Measurements from ENCODE around the gene NAGK.
"Not testable (repeated sequence)": the region's sequence is repeated elsewhere in the genome, so short reads cannot be mapped to it uniquely, and the experiment has no call there.

The NAGK gene

DNA sequence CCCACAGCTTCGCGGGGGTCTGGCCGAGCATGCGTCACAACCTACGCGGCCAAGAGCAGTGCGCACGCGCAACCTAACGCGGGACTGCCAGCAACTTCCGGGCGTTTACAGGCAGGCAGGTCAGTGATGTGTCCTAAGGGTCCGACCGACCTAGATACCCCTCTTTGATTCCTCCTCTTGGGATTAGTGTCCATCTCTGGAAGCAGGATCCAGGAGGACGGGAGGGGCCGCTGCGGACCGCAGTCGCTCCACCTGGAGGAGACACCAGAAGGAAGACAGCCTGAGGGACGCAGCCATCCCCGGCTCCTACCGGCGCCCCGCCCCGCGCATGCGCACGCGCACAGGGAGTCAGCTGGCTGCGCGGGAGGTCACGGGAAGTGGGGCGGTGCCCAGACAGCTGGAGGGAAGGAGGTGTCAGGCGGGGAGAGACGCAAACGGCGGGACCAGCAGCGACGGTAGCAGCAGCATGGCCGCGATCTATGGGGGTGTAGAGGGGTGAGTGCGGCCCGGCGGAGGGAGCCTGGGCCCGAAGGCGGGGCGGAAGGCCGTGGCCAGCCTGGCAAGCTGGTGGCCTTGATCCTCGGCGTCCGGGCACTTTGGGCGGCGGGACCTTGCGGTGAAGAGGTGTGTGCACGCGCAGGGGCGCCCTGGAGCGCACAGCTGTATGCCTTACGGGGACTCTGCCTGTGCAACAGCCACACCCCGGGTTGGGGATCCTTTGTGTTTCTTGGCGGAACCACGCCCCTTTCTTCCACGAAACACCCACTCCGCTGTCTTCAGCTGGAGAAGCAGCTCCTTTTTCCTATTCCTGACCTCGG is at the start of gene NAGK:
Gene NAGK, plus strand, starts transcription at position 431 of the 818 bp plus-strand sequence. Its CDS starts 36 bp downstream, at position 467.
- DNase-seq = peak; percentile 98

DNA sequence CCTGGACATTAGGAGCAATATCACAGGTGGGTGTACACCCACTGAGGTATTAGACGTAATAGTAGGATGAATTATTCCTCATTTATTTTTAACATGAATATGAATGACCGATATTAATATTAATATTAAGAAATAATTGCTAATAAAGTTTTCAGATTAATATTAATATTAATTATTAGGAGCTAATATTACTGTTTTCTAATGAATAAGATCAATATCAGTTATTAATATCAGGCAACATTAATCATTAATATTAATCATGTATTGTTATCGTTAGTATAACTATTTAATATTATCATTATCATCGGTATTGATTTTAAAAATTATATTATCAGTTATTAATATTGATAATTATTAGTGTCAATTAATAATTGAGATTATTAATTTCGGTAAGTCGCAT is 48.5 kb upstream of the NAGK start:
- not testable (repeated sequence) for DNase-seq

DNA sequence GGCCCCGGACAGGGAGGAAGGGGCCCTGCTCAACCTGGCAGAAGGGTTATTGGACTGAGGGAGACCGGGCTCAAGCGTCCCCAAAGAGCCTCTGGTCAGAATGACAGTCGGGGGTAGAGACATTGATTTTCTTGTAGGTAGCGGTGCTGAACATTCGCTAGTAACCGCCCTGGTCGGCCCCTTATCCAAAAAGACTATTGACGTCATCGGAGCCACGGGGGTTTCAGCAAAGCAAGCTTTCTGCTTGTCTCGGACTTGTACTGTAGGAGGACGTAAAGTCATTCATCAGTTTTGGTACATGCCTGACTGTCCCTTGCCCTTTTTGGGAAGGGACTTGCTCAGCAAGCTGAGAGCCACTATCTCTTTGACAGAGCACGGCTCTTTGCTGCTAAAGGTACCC is 47.1 kb upstream of the NAGK start:
- not testable (repeated sequence) for DNase-seq

DNA sequence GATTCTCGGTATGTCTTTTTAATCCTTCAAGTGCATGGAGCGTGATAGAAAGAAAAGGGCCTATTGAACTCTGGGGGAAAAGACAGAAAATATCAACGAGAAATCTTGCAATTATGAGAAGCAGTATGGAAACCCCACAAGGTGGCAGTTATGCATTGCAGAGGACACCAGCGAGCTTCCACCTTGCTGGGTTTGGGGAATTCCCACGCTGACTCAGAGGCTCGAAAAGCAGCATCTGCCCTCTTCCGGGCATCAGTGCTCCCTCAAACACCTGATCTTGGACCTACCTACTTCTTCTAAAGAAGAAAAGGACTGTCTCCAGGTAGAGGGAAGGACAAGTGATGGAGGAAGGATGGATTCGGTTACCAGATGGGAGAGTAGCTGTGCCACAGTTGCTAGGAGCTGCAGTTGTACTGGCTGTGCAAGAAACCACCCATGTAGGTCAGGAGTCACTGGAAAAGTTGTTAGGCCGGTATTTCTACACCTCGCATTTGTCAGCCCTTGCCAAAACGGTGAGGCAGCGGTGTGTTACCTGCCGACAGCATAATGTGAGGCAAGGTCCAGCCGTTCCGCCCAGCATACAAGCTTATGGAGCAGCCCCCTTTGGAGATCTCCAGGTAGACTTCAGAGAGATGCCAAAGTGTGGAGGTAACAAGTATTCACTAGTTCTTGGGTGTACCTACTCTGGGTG is 44.8 kb upstream of the NAGK start:
- peak; percentile 70 to 76 for DNase-seq

DNA sequence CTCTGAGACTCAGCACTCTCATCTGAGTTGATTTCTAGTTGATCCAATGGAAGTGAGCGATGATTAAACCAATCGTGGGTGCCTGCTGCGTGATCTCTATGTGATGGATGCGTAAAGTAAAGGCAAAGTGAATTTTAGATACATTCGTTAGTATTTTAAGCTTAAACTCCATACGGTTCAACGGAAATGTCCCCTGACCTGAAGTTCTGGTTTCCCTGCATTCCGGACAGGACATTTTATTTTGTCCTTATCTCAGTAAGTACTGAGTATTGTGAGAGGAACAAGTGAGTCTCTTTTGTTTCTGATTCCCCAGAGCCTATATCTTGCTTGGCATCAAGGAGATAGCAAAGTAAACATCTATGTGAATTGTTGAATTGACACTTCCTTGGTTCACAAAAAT is 32.2 kb upstream of the NAGK start:
- DNase-seq = not testable (repeated sequence)

DNA sequence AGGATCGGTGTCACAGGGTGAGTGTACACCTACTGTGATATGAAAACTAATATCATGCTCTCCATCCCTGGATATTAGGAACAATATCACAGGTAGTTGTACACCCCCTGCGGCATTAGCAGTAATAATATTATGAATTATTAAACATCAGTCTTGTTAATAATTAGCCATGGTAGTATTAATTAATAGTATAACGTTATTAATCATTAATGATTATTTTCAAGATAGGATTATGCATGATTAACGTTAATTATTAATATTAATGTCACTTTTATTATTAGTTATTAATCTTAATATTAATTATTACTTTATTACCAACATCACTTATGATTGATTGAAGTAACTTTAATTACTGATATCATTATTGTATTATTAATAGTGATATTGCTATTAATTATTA is 26.2 kb upstream of the NAGK start:
- no peak for DNase-seq

DNA sequence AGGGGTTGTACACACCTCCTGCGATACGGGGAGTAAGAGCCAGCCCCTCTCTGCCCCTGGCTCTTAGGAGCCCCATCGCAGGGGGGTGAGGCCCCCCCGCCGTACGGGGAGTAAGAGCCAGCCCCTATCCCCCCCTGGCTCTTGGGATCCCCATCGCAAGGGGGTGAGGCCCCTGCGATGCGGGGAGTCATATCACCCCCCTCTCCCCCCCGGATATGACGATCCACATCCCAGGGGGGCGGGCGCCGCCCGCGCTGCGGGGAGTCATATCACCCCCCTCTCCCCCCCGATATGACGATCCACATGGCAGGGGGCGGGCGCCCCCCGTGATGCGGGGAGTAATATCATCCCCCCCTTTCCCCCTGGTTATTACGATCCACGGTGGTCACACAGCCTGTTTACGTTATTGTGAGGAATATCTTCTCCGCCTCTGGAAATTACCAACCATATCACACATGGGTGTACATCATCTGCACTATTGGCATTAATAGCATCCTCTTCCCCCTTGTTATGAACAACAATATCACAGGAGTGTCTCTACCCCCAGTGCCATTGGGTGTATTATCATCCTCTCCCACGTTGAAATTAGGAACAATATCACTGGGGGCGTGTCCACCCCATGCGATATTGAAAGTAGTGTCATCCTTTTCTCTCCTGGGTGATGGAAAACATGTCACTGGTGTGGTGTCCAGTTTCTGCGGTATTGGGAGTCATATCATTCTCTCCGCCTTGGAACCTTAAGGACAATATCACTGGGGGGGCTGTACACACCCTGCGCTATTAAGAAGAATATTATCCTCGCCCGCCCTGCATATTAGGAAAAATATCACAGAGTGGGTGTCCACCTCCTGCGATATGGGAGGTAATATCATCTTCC is 24.7 kb upstream of the NAGK start:
- no peak for DNase-seq

DNA sequence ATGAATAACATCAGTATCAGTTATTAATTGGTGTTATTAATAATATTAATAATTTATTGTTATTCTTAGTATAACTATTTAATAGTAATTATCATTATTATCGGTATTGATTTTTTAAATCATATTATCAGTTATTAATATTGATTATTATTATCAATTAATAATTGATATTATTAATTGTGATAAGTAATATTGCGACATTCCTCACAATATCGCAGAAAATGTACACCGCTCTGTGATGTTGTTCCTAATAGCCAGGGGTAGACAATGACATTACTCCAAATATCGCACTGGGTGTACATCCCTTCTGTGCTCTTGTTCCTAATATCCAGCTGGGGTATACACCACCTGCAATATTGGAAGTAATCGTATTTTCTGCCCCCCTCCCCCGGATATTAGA is 23.3 kb upstream of the NAGK start:
- no peak for DNase-seq

DNA sequence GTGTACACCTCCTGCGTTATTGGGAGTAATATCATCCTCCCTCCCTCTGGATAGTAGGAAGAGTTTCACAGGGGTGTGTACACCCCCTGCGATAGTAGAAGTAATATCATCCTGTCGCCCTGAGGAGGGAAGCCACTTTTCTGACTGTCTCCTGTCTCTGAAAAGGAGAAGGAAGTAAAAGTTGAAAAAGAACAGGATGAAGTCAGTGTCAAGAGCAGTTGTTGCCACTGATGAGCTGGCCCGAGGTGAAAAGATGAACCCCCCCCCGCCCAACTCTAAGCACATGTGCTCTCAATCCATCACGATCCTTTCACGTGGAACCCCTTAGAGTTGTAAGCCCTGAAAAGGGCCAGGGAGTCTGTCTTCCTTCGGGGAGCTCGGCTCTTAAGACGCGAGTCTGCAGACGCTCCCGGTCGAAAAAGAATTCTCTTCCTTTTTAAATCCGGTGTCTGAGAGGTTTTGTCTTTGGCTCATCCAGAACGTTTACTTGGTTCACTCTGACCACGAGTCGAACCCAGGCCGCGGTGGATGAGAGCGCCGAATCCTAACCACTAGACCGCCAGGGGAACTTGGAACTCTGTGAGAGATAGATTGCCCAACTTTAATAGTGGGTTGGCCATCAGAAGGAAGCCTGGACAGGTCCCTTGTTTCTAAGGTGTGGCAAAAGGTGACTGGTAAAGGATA is 22.4 kb upstream of the NAGK start:
- DNase-seq = no peak

DNA sequence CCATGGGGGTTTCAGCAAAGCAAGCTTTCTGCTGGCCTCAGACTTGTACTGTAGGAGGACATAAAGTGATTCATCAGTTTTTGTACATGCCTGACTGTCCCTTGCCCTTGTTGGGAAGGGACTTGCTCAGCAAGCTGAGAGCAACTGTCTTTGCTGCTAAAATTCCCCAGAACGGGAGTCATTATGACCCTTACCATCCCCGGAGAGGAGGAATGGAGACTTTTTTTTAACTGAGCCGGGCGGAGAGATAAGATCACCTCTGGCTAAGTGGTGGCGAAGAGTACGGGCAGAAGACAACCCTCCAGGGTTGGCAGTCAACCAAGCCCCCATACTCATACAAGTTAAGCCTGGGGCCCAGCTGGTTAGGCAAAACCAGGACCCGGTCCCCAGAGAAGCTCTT is 20.4 kb upstream of the NAGK start:
- DNase-seq = no peak

DNA sequence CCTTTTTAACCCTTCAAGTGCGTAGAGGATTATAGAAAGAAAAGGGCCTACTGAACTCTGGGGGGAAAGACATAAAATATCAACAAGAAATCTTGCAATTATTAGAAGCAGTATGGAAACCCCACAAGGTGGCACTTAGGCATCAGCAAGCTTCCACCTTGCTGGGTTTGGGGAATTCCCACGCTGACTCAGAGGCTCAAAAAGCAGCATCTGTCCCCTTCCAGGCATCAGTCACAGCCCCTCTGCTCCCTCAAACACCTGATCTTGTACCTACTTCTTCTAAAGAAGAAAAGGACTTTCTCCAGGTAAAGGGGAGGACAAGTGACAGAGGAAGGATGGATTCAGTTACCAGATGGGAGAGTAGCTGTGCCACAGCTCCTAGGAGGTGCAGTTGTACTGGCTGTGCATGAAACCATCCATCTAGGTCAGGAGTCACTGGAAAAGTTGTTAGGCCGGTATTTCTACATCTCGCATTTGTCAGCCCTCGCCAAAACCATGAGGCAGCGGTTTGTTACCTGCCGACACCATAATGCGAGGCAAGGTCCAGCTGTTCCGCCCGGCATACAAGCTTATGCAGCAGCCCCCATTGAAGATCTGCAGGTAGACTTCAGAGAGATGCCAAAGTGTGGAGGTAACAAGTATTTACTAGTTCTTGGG is 18.6 kb upstream of the NAGK start:
- DNase-seq = peak in 1 of 2 donors; percentile 43

DNA sequence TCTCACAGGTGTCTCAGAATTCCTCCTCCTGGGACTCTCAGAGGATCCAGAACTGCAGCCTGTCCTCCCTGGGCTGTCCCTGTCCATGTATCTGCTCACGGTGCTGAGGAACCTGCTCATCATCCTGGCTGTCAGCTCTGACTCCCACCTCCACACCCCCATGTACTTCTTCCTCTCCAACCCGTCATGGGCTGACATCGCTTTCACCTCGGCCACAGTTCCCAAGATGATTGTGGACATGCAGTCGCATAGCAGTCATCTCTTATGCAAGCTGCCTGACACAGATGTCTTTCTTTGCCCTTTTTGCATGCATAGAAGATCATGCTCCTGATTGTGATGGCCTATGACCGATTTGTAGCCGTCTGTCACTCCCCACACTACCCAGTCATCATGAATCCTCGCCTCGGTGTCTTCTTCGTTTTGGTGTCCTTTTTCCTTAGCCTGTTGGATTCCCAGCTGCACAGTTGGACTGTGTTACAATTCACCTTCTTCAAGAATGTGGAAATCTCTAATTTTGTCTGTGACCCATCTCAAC is 13.2 kb upstream of the NAGK start:
- not testable (repeated sequence) for DNase-seq

DNA sequence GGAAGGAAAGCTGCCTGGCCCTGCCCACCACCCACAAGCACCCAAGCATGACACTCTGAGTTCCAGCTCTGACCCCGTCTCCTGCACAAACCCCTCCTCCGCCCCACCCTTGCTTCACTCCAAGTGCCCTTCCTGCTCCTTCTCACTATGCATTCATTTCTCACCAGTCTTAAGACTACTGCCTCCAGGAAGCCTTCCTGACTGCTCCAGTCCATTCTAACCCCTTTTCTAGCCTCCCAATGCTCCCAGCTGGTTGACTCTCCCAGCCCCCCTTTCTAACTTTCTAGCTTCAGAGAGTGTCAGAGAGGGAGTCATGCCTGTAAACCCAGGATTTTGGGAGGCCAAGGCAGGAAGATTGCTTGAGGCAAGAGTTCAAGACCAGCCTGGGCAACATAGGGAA is 8.2 kb upstream of the NAGK start:
- no peak for DNase-seq

DNA sequence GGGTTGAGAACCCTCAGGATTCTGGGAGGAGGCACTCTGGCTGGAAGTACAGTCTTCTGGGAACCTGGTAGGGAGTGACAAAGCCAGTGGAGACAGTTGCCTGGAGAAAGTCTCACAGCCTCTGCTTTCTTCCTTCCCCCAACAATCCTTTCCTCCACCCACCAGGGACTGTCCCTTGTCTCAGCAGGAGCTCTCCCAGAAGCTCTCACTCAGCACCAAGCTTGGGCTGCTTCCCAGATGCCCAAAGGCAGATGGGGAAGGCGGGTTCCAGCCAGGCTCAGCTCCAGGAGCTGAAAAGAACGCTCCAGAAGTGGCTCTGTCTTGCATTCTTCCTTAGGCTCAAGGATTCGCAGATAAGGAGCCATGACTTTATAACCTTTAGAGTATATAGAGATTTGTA is 7.6 kb upstream of the NAGK start:
- DNase-seq = no peak

DNA sequence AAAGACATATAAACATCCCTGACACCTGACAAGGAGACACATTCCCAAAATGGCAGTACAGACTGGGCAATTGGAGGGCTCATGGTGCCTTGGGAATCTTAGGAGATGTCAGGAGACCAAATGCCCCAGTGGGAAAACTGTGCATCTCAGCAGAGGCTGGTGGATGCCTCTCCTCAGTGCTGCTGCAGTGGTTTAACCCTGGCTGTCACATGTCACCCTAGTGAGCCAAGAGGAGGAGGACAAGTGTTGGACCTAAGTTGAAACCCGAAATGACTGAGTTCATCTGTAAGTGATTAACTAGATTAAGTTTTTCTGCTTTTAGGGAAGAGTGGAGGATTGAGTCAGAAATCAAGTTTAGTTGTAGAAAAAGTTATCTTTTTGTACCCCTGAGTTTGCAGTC is 5.2 kb upstream of the NAGK start:
- no peak for DNase-seq

DNA sequence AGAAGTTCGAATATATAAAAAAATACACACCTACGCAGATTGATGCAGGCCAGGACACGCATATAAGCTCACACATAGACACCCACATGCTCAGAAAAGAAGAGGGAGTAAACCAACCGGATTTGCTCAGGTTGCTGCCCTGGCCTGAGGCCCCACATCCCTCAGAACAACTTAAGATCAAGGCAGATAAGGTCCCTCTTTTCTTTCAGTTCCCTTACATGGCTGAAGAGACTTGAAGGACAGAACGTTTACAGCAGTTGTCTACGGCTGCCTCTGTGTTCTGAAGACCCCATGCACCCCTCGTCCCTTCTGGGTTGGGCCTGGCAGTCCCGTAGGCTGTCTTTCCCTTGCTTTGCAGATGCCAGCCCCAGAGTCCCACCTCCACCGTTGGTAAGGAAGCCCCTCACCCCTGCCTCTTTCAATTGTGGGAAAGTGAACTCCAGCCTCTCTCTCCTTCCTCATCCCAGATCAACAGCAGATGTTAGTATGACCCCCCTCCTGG is 4.3 kb upstream of the NAGK start:
- no peak for DNase-seq

DNA sequence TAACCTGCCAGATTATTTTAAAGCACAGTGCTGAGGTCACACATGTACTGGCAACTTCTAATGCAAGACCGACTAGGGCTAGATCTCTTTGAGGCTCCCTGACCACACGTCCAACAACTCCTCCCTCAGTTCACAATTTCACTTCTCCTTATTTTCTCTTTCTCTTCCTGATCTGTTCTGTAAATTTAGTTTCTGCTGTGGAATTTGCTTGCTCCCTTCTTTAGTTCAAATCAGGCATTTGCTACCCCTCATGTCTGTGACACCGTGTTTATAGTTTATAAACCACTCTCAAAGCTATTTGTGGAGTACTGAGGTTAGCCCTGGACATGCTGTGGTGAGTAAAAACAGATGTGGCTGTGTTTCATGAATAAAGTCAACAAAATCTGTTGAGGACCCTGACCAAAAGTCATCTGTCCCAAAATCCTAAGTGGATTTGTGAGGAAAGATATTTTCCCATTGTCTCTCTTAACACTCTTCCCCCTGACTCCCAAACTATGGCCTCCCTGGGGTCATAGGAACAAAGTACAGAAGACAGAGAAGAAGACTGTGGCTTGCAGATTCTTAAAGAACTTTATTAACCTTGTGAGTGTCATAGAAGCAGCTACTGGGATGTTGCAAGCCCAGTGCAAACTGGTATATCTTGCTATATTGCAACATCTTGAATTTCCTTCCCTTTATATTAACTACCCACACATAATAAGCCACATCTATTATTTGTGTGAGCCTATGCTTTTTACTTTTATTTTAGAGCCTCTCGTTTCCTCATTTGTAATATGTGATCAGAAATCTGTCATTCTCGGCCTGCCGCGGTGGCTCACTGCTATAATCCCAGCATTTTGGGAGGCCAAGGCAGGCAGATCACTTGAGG is 3.5 kb upstream of the NAGK start:
- peak; percentile 20 to 32 for DNase-seq

DNA sequence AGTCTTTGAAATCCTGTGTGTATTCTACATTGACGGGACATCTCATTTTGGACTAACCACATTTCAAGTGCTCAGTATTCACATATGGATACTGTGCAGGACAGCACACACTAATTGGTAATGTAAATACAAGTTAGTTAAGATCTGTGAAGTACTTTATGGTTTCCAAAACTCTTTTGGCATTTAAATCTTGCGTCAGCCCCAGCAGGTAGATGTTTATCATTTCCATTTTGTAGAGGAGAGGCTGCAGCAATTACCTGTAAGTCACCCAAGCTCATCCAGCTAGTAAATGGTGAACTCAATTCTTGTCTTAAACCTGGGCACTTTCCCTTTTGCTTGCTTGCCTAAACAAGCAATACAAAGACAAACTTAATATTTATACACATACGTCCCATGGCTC is 1.6 kb upstream of the NAGK start:
- no peak for DNase-seq

DNA sequence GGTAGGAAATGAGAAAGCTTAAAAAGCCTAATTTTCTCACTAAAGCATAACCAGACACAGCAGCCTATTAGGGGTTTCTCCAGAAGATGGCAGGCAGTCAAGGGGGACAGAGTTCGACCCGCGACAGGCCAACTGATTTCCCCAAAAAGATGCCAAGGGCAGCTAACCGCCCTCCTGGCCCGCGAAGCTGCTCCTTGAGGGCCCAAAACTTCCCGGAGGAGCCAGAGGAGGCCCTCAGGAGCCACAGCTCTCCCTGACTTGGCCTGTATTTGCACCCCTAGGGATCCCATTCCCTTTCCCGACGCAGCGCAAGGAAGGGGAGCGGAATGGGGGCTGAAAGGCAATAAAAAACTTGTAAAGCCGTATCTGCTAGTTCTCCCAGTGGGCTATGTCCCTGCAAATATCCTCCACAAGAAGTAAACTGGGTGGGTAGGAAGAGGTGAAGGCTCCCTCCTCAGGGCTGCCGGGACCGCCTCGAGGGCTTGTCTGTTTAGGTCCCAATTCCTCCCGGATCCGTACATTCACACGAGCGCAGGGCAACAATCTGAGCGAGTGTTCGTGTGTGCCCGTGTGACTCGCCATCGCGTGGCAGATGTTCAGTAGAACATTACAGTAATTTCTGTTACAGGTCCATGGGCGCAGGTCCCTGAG is 756 bp upstream of the NAGK start:
- peak in 1 of 2 donors; percentile 21 for DNase-seq

DNA sequence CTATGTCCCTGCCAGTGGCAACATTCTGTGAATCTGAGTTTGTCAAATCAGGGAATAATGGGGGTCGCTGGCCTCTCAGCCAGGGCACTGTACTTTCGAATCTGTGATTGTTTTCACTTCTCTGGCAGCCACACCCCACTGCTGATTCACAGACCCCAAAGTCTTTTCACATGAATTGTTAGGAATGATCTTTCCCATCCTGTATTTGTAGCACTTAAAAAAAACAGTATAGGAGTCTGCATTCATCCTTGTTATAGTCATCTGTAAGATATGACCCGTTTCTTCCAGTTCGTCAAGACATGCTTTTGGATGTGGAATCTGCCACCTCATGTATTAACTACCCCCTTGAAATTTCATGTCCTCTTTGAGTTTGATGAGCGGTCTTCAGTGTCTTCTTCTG is 928 bp downstream of the NAGK start:
- DNase-seq = no peak
